ENCODE results near the gene ZFTA. TPM values are rescaled to one million over a fixed set of nuclear protein-coding genes. Genes with fewer than 3 reads are reported as not detected.
A peak's percentile ranks its signal among the peaks of the same experiment; 100 is the strongest.

ZFTA gene
- total and polyA plus RNA-seq, 11 donors: 4.6 to 17.9 (median 10.0) TPM

GRCh38 chr11:63767565-63768236 lies 874 bp downstream of the ZFTA start:
- H3K27ac ChIP-seq: peak overlapping the region; percentile 70 to 91 (median 85)
- 0 to 1% (median 1%) methylated on average over 27 to 34 of the region's 34 CpGs for WGBS, 4 donors
- H3K36me3 ChIP-seq: peaks cover 0 to 7% (median 0%) of the 10 kb centered on the region in 9 donors
- H3K9me3 ChIP-seq: no peaks in the 10 kb centered on the region
- ATAC-seq (peak; percentile 10 to 55 (median 35)), DNase-seq (peak; percentile 69 to 80 (median 78))
- H3K4me1 ChIP-seq: peaks cover 0 to 46% (median 22%) of the 10 kb centered on the region in 12 donors
- H3K4me3 ChIP-seq: peak overlapping the region; percentile 62 to 99 (median 88)
- intact Hi-C loops (cut with DNase I): loop anchor here (2.0 to 10.0 kb wide), 9 partner anchors 45 to 377 kb away; partner anchors contain the start of genes SPINDOC (in 8 of the 10) and MARK2 (in 1 of the 10)
- peaks cover 0 to 10% (median 0%) of the 10 kb centered on the region in 9 donors for H3K27me3 ChIP-seq
- no peak for TF ChIP-seq CTCF (IDR thresholded peaks at IDR 0.05)
- peak in 1 of 2 donors; percentile 40 for TF ChIP-seq POLR2A (IDR thresholded peaks at IDR 0.05)

- peaks cover 0 to 51% (median 27%) of the 10 kb centered on the region in 12 donors for H3K4me1 ChIP-seq
- no peak for TF ChIP-seq POLR2A (IDR thresholded peaks at IDR 0.05)
- no peak for TF ChIP-seq CTCF (IDR thresholded peaks at IDR 0.05)
- DNase-seq: no peak
- intact Hi-C loops (cut with DNase I): loop anchor here (5.0 to 10.0 kb wide), 5 partner anchors 45 to 378 kb away; partner anchors contain the start of gene SPINDOC (in 7 of the 10)
- H3K27ac ChIP-seq: peak overlapping the region in 11 of 12 donors; percentile 70 to 91 (median 85)
- peaks cover 0 to 7% (median 0%) of the 10 kb centered on the region in 9 donors for H3K36me3 ChIP-seq
- ATAC-seq: no peak
- no peaks in the 10 kb centered on the region for H3K9me3 ChIP-seq
- WGBS, 4 donors: 19 to 27% (median 19%) methylated on average over 4 of the region's 4 CpGs
- peak overlapping the region; percentile 62 to 99 (median 88) for H3K4me3 ChIP-seq
- peaks cover 0 to 10% (median 0%) of the 10 kb centered on the region in 9 donors for H3K27me3 ChIP-seq
Observed at GRCh38 chr11:63767267-63767564, 1.4 kb downstream of the ZFTA start.

- ATAC-seq (no peak), DNase-seq (peak in 1 of 5 donors; percentile 11)
- peak overlapping the region in 8 of 12 donors; percentile 73 to 91 (median 86) for H3K27ac ChIP-seq
- H3K36me3 ChIP-seq: peaks cover 0 to 7% (median 0%) of the 10 kb centered on the region in 9 donors
- intact Hi-C loops (cut with DNase I): loop anchor here (5.0 to 10.0 kb wide), 5 partner anchors 46 to 378 kb away; partner anchors contain the start of gene SPINDOC (in 7 of the 10)
- 63 to 73% (median 70%) methylated on average over 4 to 7 of the region's 7 CpGs for WGBS, 4 donors
- peaks cover 0 to 55% (median 31%) of the 10 kb centered on the region in 12 donors for H3K4me1 ChIP-seq
- peaks cover 0 to 10% (median 0%) of the 10 kb centered on the region in 9 donors for H3K27me3 ChIP-seq
- TF ChIP-seq CTCF (IDR thresholded peaks at IDR 0.05) (no peak), POLR2A (IDR thresholded peaks at IDR 0.05) (no peak)
- no peaks in the 10 kb centered on the region for H3K9me3 ChIP-seq
- peak overlapping the region in 9 of 12 donors; percentile 62 to 99 (median 94) for H3K4me3 ChIP-seq
Observed at GRCh38 chr11:63766531-63767235, 1.9 kb downstream of the ZFTA start.
